ENCODE results near the gene LDB2.

DNA sequence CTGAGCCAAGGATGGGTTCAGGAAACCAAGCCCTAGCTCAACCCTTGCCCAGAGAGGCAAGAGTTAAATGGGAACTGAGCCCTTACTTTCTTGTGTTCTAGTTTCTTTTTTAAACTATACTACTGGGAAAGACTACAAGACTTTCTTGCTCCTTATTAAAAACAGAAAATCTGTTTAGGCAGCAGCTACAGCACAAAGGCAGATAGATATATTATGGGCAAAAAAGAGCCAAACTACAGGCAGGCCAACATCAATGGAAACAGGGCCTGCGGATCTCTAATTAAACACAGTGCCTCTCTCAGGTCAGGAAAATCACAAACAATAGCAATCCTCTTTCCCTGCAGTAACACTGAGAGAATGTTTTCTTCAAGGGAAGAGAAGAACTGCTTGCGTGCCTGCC lies 226.0 kb downstream of the LDB2 start:
- TF ChIP-seq, protein P1, sequence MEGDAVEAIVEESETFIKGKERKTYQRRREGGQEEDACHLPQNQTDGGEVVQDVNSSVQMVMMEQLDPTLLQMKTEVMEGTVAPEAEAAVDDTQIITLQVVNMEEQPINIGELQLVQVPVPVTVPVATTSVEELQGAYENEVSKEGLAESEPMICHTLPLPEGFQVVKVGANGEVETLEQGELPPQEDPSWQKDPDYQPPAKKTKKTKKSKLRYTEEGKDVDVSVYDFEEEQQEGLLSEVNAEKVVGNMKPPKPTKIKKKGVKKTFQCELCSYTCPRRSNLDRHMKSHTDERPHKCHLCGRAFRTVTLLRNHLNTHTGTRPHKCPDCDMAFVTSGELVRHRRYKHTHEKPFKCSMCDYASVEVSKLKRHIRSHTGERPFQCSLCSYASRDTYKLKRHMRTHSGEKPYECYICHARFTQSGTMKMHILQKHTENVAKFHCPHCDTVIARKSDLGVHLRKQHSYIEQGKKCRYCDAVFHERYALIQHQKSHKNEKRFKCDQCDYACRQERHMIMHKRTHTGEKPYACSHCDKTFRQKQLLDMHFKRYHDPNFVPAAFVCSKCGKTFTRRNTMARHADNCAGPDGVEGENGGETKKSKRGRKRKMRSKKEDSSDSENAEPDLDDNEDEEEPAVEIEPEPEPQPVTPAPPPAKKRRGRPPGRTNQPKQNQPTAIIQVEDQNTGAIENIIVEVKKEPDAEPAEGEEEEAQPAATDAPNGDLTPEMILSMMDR (IDR thresholded peaks at IDR 0.05), result no peak
- no peak for TF ChIP-seq POLR2A (IDR thresholded peaks at IDR 0.05)
